ENCODE data around the gene MAPK13.
A peak's percentile ranks its signal among the peaks of the same experiment; 100 is the strongest.

The MAPK13 gene

GRCh38 chr6:36123270-36124139 lies 6.8 kb upstream of the MAPK13 start:
- ChIA-PET CTCF (interaction anchor here (0.5 to 6.9 kb wide), 15 partner anchors 8 to 480 kb away, joined by 3 to 53 read pairs (median 4); no protein-coding TSS in a partner anchor), POLR2A (interaction anchor here (0.6 to 0.7 kb wide), 3 partner anchors 78 to 1069 kb away, joined by 3 to 5 read pairs (median 4); no protein-coding TSS in a partner anchor)
- no peaks in the 10 kb centered on the region for H3K9me3 ChIP-seq (ENCODE audit: control insufficient read depth, insufficient read depth, low read depth, low read length)
- no peaks in the 10 kb centered on the region for H3K36me3 ChIP-seq (ENCODE audit: control insufficient read depth in 2 of 2, insufficient read depth in 1 of 2, low read length in 2 of 2)
- no peak overlapping the region for H3K27ac ChIP-seq (ENCODE audit: extremely low read depth, low read depth, low read length)
- no peak overlapping the region for H3K4me3 ChIP-seq (ENCODE audit: low read depth, low read length)
- no peaks in the 10 kb centered on the region for H3K4me1 ChIP-seq (ENCODE audit: control insufficient read depth, insufficient read depth, low read length)
- TF ChIP-seq ZNF544 (tag by site-specific recombination; IDR thresholded peaks at IDR 0.05) (no peak), ZNF157 (tag by site-specific recombination; IDR thresholded peaks at IDR 0.05) (no peak), ZNF23 (tag by site-specific recombination; IDR thresholded peaks at IDR 0.05; ENCODE audit: borderline replicate concordance) (no peak), GFI1B (tag by site-specific recombination; IDR thresholded peaks at IDR 0.05) (no peak), ZNF423 (tag by site-specific recombination; IDR thresholded peaks at IDR 0.05) (no peak), SP7 (tag by site-specific recombination; IDR thresholded peaks at IDR 0.05) (0 out of 2 replicates have a peak, but pooled peaks have one; percentile 41), ZNF548 (tag by site-specific recombination; IDR thresholded peaks at IDR 0.05) (no peak), ZNF707 (tag by site-specific recombination; IDR thresholded peaks at IDR 0.05) (no peak), ZNF560 (tag by site-specific recombination; IDR thresholded peaks at IDR 0.05; ENCODE audit: borderline replicate concordance) (no peak), GLI2 (tag by site-specific recombination; IDR thresholded peaks at IDR 0.05; ENCODE audit: borderline replicate concordance, low read depth) (no peak), ZNF473 (tag by site-specific recombination; IDR thresholded peaks at IDR 0.05) (no peak), IKZF3 (tag by site-specific recombination; IDR thresholded peaks at IDR 0.05) (no peak), ZNF114 (tag by site-specific recombination; IDR thresholded peaks at IDR 0.05) (no peak), ZNF292 (tag by site-specific recombination; IDR thresholded peaks at IDR 0.05; ENCODE audit: borderline replicate concordance, low read depth) (no peak), ZNF214 (tag by site-specific recombination; IDR thresholded peaks at IDR 0.05; ENCODE audit: borderline replicate concordance) (no peak), KLF7 (tag by site-specific recombination; IDR thresholded peaks at IDR 0.05; ENCODE audit: borderline replicate concordance) (no peak), ZNF280C (tag by site-specific recombination; IDR thresholded peaks at IDR 0.05) (no peak), GLIS2 (tag by site-specific recombination; IDR thresholded peaks at IDR 0.05) (no peak), ZNF629 (tag by site-specific recombination; IDR thresholded peaks at IDR 0.05) (no peak), SCRT2 (tag by site-specific recombination; IDR thresholded peaks at IDR 0.05) (no peak), ZBTB26 (tag by site-specific recombination; optimal IDR thresholded peaks at IDR 0.05) (no peak), ZBTB1 (tag by site-specific recombination; IDR thresholded peaks at IDR 0.05) (no peak), ZNF280D (tag by site-specific recombination; IDR thresholded peaks at IDR 0.05) (no peak)
- TF ChIP-seq, protein P1, sequence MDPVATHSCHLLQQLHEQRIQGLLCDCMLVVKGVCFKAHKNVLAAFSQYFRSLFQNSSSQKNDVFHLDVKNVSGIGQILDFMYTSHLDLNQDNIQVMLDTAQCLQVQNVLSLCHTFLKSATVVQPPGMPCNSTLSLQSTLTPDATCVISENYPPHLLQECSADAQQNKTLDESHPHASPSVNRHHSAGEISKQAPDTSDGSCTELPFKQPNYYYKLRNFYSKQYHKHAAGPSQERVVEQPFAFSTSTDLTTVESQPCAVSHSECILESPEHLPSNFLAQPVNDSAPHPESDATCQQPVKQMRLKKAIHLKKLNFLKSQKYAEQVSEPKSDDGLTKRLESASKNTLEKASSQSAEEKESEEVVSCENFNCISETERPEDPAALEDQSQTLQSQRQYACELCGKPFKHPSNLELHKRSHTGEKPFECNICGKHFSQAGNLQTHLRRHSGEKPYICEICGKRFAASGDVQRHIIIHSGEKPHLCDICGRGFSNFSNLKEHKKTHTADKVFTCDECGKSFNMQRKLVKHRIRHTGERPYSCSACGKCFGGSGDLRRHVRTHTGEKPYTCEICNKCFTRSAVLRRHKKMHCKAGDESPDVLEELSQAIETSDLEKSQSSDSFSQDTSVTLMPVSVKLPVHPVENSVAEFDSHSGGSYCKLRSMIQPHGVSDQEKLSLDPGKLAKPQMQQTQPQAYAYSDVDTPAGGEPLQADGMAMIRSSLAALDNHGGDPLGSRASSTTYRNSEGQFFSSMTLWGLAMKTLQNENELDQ (tag by site-specific recombination; IDR thresholded peaks at IDR 0.05; ENCODE audit: low read depth): no peak
- TF ChIP-seq, protein P2, sequence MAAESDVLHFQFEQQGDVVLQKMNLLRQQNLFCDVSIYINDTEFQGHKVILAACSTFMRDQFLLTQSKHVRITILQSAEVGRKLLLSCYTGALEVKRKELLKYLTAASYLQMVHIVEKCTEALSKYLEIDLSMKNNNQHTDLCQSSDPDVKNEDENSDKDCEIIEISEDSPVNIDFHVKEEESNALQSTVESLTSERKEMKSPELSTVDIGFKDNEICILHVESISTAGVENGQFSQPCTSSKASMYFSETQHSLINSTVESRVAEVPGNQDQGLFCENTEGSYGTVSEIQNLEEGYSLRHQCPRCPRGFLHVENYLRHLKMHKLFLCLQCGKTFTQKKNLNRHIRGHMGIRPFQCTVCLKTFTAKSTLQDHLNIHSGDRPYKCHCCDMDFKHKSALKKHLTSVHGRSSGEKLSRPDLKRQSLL (tag by site-specific recombination; IDR thresholded peaks at IDR 0.05): no peak
- TF ChIP-seq, protein P3, sequence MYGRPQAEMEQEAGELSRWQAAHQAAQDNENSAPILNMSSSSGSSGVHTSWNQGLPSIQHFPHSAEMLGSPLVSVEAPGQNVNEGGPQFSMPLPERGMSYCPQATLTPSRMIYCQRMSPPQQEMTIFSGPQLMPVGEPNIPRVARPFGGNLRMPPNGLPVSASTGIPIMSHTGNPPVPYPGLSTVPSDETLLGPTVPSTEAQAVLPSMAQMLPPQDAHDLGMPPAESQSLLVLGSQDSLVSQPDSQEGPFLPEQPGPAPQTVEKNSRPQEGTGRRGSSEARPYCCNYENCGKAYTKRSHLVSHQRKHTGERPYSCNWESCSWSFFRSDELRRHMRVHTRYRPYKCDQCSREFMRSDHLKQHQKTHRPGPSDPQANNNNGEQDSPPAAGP (tag by site-specific recombination; IDR thresholded peaks at IDR 0.05): 0 out of 2 replicates have a peak, but pooled peaks have one; percentile 24

All from HEK293 (cell line).